KMS-11 (cell line): ENCODE results near the gene SLC43A3.
"Not testable (repeated sequence)": the region's sequence is repeated elsewhere in the genome, so short reads cannot be mapped to it uniquely, and the experiment has no call there.

Experiments
- H2AFZ ChIP-seq: fragments of 200-600 bp; sonication (generic); 2 replicates; pipeline ENCODE4 v1.6.1; 2016; ENCODE audit warnings: antibody characterized with exemption, mixed run types, low read depth
- H3K27ac ChIP-seq: fragments of 200-600 bp; sonication (generic); 2 replicates; pipeline ENCODE4 v1.6.1; 2016; ENCODE audit warnings: mild to moderate bottlenecking, mixed run types
- H3K27me3 ChIP-seq: fragments of 200-600 bp; sonication (generic); 2 replicates; pipeline ENCODE4 v1.6.1; 2017; ENCODE audit warnings: mild to moderate bottlenecking, low read depth, mixed run types, moderate library complexity; ENCODE audit not compliant: insufficient read depth
- H3K36me3 ChIP-seq: fragments of 200-600 bp; sonication (generic); 2 replicates; pipeline ENCODE4 v1.6.1; 2017; ENCODE audit warnings: mild to moderate bottlenecking, mixed run types; ENCODE audit not compliant: insufficient read depth
- H3K4me1 ChIP-seq: fragments of 200-600 bp; sonication (generic); 2 replicates; pipeline ENCODE4 v1.6.1; 2016; ENCODE audit warnings: mild to moderate bottlenecking, low read depth, mixed run types; ENCODE audit not compliant: poor library complexity, severe bottlenecking
- H3K4me2 ChIP-seq: fragments of 200-600 bp; sonication (generic); 2 replicates; pipeline ENCODE4 v1.7.0; 2016; ENCODE audit warnings: mild to moderate bottlenecking, mixed run types
- H3K4me3 ChIP-seq: fragments of 200-600 bp; sonication (generic); IDR thresholded peaks from 2 replicates; pipeline ENCODE4 v1.6.1; 2017; ENCODE audit warnings: low read depth, low read length, mixed read lengths; ENCODE audit not compliant: insufficient read depth
- H3K79me2 ChIP-seq: fragments of 200-600 bp; sonication (generic); 2 replicates; pipeline ENCODE4 v1.6.1; 2016; ENCODE audit warnings: low read depth, mixed run types; ENCODE audit not compliant: insufficient read depth
- H3K9ac ChIP-seq: fragments of 200-600 bp; sonication (generic); 2 replicates; pipeline ENCODE4 v1.6.1; 2016; ENCODE audit warnings: mild to moderate bottlenecking, mixed run types
- H4K20me1 ChIP-seq: fragments of 200-600 bp; sonication (generic); 2 replicates; pipeline ENCODE4 v1.6.1; 2016; ENCODE audit warnings: mild to moderate bottlenecking, mixed run types; ENCODE audit not compliant: insufficient read depth
- CTCF ChIP-seq: fragments of 200-600 bp; sonication (generic); conservative IDR thresholded peaks from 2 replicates; pipeline ENCODE4 v1.6.1; 2017; ENCODE audit warnings: low read depth, mild to moderate bottlenecking, antibody characterized with exemption, low read length, moderate library complexity, mixed read lengths

The SLC43A3 gene

GRCh38 chr11:57368106-57368844 is 58.6 kb downstream of the SLC43A3 start:
- no peak overlapping the region for H3K4me2 ChIP-seq
- H4K20me1 ChIP-seq, result no peaks in the 10 kb centered on the region
- no peaks in the 10 kb centered on the region for H3K27me3 ChIP-seq
- no peaks in the 10 kb centered on the region for H3K79me2 ChIP-seq
- no peak overlapping the region for H3K27ac ChIP-seq
- H3K36me3 ChIP-seq, result no peaks in the 10 kb centered on the region
- no peaks in the 10 kb centered on the region for H3K4me1 ChIP-seq
- TF ChIP-seq CTCF, result no peak
- H2AFZ ChIP-seq, result no peak overlapping the region
- H3K9ac ChIP-seq, result no peak overlapping the region
- no peak overlapping the region for H3K4me3 ChIP-seq

DNA sequence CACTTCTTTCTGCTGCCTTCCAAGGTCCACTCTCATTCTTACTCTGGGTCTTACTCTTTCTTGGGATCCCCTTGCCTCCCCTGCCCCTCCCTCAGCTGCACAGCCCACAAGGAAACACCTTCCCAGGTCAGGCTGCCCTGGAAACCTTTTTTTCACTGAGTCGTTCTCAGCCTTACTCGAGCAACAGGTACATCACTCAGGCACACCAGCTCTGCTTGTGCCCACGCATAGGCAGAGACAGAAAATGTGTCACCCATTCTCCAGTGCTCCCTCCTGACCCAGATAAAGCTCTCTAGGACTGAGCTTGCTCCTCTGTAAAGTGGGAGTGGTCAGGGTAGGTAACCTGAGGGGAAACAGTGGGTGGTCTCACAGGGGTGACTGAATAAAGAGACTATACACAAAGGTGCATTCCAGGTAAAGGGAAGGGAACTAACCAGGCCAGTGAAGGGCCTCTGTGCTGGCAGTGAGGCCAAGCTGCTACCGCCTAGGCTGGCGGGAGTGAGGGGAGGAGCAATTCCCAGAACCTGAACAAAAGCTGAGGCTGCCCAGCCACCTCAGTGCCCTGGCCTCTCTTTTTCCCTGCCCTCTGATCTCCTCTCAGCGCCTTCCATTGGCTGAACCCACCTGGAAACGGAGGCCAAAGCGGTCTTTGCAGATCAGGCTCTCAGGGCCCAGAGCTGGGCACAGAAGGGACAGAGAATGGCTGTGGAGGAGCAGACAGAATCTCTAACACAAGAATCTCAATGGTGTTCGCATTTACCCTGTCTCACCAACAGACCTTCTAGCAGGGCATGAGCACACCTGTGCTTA is 61.9 kb downstream of the SLC43A3 start:
- H3K4me2 ChIP-seq, result no peak overlapping the region
- H3K79me2 ChIP-seq, result no peaks in the 10 kb centered on the region
- no peak overlapping the region for H3K9ac ChIP-seq
- H3K4me3 ChIP-seq, result no peak overlapping the region
- no peaks in the 10 kb centered on the region for H4K20me1 ChIP-seq
- no peak overlapping the region for H3K27ac ChIP-seq
- no peaks in the 10 kb centered on the region for H3K27me3 ChIP-seq
- H3K4me1 ChIP-seq, result no peaks in the 10 kb centered on the region
- TF ChIP-seq CTCF, result no peak
- H2AFZ ChIP-seq, result no peak overlapping the region
- no peaks in the 10 kb centered on the region for H3K36me3 ChIP-seq

DNA sequence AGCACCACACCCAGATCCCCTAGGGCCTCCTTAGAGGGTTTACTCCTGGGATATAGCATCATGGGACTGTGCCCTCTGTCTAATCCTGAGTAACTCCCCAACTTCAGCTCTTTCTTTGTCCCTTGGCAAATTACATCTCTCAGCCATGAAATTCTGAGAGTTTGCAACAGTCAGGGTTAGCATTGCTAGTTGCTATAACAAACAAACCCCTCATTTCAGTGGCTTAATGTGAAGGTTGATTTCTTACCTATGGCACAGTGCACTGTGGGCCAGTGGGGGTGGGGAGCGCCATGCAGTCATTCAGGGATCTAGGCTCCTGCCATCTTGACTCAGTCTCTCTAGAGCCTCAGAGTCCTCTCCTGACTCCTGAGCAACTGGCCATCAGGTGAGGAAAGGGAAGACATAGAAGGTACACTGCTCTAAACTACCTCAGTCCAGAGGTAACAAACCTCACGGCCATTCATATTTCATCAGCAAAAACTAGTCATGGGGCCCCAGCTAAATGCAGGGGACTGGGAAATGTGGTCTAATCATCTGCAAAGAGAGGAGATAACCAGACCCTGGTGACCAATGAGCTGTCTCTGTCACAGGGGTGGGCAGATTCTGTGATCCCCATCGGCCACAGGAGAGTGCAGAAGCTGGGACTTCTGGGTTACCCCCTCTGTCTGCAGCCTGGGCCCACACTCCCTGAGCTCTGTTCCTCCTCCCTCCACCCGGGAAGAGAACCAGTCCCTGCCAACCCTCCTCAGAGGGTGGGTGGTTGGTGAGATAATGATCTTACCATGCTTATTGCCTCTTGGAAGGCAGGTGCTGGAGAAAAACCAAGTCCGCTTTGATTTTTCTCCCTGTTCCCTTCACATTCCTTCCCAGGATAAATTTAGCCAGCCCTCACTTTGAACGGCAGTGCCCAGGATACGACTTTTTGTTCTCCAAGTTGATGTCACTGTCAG is 63.5 kb downstream of the SLC43A3 start:
- H3K27me3 ChIP-seq, result no peaks in the 10 kb centered on the region
- no peaks in the 10 kb centered on the region for H4K20me1 ChIP-seq
- no peak overlapping the region for H3K9ac ChIP-seq
- no peaks in the 10 kb centered on the region for H3K79me2 ChIP-seq
- H3K4me2 ChIP-seq, result no peak overlapping the region
- no peak overlapping the region for H3K4me3 ChIP-seq
- H3K36me3 ChIP-seq, result no peaks in the 10 kb centered on the region
- no peak overlapping the region for H3K27ac ChIP-seq
- H2AFZ ChIP-seq, result no peak overlapping the region
- no peak for TF ChIP-seq CTCF
- no peaks in the 10 kb centered on the region for H3K4me1 ChIP-seq

- H2AFZ ChIP-seq, result no peak overlapping the region
- no peak overlapping the region for H3K9ac ChIP-seq
- no peak overlapping the region for H3K4me3 ChIP-seq
- H3K36me3 ChIP-seq, result no peaks in the 10 kb centered on the region
- no peaks in the 10 kb centered on the region for H3K79me2 ChIP-seq
- no peaks in the 10 kb centered on the region for H4K20me1 ChIP-seq
- no peak for TF ChIP-seq CTCF
- H3K4me1 ChIP-seq, result no peaks in the 10 kb centered on the region
- H3K4me2 ChIP-seq, result no peak overlapping the region
- no peaks in the 10 kb centered on the region for H3K27me3 ChIP-seq
- no peak overlapping the region for H3K27ac ChIP-seq
Observed at GRCh38 chr11:57361926-57362325, 65.0 kb downstream of the SLC43A3 start.

GRCh38 chr11:57361420-57361819 is 65.5 kb downstream of the SLC43A3 start:
- H3K4me1 ChIP-seq, H3K79me2 ChIP-seq, H3K36me3 ChIP-seq, H3K9ac ChIP-seq, H3K4me2 ChIP-seq, H2AFZ ChIP-seq, H3K4me3 ChIP-seq, H3K27ac ChIP-seq, H3K27me3 ChIP-seq, H4K20me1 ChIP-seq: not testable (repeated sequence)
